Skeletal muscle cell (primary cell): ENCODE data around the gene TNFRSF19.
A peak's percentile ranks its signal among the peaks of the same experiment; 100 is the strongest.
"Not testable (repeated sequence)": the region's sequence is repeated elsewhere in the genome, so short reads cannot be mapped to it uniquely, and the experiment has no call there.

Source experiments
- DNase-seq: peaks from one replicate; pipeline ENCODE4 v3.0.0-alpha.2; 2010; ENCODE audit warnings: low read depth
- H3K4me3 ChIP-seq: 2 replicates; pipeline ENCODE4 v1.5.1; 2011; ENCODE audit warnings: low read depth, mild to moderate bottlenecking, control low read depth, low read length, moderate library complexity

Gene TNFRSF19

DNA sequence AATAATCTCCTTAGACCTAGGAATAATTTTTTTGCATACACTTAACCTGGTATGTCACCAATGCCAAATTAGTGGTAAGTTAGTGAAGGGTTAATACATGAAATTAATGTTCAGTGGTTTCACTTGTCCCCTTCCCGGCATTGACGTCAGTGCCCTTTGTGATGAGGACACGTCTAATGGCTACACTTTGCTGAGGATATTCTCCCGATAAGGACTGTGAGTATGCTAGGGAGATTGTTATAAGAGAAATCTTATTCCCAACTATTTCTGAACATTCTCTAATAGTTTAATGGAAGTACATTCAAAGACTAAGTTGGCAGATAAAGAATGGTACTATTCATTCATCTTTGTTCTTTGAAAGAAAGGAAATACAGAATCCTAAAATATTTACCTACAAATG lies 102.4 kb downstream of the TNFRSF19 start:
- H3K4me3 ChIP-seq = no peak overlapping the region
- DNase-seq = no peak

DNA sequence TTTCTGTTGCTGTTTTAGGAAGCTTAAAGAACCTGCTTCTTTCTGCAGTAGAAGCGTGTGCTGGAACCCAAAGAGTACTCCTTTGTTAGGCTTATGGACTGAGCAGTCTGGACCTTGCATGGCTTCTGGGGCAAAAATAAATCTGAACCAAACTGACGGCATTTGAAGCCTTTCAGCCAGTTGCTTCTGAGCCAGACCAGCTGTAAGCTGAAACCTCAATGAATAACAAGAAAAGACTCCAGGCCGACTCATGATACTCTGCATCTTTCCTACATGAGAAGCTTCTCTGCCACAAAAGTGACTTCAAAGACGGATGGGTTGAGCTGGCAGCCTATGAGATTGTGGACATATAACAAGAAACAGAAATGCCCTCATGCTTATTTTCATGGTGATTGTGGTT lies 103.1 kb downstream of the TNFRSF19 start:
- H3K4me3 ChIP-seq = no peak overlapping the region
- peak; percentile 92 for DNase-seq

DNA sequence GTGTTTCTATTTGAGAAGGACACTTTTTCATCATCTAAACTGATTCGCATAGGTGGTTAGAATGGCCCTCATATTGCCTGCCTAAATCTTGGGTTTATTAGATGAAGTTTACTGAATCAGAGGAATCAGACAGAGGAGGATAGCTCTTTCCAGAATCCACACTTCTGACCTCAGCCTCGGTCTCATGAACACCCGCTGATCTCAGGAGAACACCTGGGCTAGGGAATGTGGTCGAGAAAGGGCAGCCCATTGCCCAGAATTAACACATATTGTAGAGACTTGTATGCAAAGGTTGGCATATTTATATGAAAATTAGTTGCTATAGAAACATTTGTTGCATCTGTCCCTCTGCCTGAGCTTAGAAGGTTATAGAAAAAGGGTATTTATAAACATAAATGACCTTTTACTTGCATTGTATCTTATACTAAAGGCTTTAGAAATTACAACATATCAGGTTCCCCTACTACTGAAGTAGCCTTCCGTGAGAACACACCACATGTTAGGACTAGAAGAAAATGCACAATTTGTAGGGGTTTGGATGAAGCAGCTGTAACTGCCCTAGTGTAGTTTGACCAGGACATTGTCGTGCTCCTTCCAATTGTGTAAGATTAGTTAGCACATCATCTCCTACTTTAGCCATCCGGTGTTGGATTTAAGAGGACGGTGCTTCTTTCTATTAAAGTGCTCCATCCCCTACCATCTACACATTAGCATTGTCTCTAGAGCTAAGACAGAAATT lies 103.8 kb downstream of the TNFRSF19 start:
- no peak for DNase-seq
- no peak overlapping the region for H3K4me3 ChIP-seq

DNA sequence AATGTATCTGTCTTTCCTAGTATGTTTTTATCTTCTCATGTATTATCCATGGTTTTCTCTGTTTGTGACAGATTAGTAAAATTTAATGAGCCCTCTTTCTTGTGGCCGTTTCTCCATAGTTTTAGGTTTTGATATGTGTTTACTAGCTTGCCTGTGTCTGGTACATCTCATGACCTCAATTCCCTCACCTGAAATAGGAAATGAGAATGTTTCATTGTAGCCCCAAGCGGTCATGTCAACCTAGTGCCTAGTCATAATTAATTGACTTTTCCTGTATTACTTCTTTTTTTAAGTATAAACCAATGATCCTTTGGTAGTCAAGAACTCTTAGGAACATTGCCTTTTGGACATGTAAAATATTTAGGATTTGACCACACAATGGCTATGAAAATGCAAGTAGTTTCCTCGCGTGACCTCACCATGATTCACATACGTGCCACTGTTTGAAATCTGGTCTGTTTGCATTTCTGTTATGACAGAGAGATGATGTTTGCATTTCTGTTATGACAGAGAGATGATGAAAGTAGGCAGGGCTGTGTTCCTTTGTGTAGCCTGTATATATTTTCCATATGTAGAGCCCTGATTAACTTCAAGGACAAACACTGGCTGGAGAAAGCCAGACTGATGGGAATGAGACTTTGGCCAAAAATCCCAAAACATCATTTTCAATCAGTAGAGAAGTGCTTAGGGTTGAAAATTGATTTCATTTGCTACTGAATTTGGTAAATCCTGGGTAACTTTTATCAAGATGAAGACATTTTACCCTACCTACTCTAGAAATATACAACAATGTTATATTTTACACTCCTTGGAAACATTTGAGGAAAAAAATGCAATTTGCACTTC lies 104.8 kb downstream of the TNFRSF19 start:
- peak; percentile 87 for DNase-seq
- no peak overlapping the region for H3K4me3 ChIP-seq

DNA sequence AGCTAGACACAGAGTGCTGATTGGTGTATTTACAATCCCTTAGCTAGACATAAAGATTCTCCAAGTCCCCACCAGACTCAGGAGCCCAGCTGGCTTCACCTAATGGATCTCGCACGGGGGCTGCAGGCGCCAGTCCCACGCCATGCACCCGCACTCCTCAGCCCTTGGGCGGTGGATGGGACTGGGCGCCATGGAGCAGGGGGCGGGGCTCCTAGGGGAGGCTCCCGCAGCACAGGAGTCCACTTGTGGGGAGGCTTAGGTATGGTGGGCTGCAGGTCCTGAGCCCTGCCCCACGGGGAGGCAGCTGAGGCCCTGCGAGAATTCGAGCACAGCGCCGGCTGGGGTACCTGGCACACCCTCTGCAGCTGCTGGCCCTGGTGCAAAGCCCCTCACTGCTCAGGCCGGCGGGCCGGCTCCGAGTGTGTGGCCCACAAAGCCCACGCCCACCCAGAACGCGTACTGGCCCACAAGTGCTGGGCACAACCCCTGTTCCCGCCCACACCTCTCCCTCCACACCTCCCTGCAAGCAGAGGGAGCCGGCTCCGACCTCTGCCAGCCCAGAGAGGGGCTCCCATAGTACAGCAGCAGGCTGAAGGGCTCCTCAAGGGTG lies 107.6 kb downstream of the TNFRSF19 start:
- not testable (repeated sequence) for DNase-seq, H3K4me3 ChIP-seq

DNA sequence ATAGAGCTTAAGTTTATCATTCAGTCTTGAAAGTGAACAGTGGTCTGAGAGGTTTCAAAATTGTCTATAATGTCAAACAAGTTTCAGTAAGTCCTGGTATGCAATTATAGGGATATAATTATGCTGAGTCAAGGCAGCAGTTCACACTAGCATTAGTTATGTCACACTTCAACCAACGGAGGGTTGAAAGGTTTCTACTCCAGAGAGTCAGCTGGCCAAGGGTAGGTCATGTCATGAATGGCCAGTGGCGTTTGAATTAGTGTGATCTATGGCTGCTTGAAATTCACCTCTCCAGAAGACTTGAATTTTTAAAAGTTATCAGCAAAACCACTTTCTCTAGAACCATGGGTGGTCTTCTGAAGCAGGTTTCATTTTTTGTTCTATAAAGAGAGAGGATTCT lies 108.6 kb downstream of the TNFRSF19 start:
- DNase-seq = no peak
- no peak overlapping the region for H3K4me3 ChIP-seq

DNA sequence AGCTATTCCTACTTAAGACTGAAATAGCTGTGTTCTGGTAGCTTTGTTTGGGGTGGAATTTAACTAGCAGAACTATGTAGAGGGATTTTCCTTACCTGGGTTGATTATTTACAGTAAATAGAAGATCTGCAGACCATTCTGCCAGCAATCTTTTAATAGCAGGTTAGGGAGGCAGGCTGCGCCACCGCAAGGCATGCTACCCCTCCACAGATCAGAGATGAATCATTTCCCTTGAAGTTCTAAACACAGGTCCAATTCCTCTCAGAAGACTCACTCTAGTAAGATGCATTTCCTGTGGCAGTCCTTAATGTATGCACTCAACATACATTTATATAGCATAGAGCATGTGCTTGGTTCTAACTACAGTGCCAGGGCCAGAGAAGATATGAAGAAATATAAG lies 109.0 kb downstream of the TNFRSF19 start:
- no peak overlapping the region for H3K4me3 ChIP-seq
- no peak for DNase-seq

DNA sequence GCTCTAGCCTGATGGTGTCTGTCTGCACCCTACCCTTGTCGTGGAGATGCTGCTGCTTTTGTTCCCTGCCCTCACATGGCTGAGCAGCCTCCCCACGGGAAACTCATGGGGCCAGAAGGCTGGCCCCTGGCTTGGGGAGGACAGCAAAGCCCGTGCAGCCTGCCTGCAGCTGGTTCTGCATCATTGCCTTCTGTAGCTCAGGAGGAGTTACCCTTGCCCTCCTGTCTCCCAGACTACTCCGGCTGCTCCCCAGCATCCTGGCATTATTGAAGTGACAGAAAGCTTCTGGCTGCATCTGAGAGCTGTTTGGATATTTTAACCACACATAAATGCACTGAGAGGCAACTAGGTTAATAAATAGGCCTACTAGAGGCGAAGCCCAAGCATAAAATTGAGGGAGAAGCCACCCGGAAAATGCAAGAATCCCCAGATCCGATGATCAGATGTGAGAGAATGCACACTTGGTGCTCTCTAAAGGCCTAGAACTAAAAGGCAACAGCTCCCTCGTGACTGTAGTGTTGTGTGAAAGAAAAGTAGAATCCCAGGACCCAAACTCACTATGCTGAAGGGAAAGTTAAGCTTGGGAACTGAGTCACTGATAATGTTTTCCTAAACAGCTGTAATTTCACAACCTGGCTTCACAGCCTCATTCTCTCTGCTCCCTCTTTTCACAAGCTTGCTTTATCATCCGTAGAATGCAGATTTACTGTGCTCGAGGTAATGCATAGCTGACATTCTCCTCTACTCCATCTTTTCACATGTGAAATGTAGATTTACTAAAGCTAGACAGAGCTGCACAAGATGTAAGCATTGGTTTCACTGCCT lies 110.8 kb downstream of the TNFRSF19 start:
- peak; percentile 69 for DNase-seq
- no peak overlapping the region for H3K4me3 ChIP-seq

DNA sequence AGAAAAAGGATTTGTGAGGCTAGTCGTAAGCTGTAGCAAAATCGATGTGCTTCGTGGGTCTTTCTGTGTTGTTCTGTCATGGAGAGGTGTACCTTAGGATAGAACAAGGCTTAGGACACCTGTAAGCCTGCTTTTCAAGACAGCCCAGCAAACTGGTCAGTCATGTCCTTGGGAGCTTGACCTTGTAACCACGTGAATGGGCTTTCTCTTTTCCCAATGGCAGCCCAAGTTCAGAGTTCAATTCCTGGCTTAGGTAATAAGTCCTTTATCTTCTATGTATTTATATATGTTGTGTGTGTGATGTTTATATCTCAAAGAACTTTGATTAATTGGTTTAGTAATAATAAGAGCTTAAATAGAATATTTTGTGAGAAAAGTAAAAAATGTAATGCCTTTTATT lies 112.9 kb downstream of the TNFRSF19 start:
- no peak for DNase-seq
- H3K4me3 ChIP-seq = no peak overlapping the region

DNA sequence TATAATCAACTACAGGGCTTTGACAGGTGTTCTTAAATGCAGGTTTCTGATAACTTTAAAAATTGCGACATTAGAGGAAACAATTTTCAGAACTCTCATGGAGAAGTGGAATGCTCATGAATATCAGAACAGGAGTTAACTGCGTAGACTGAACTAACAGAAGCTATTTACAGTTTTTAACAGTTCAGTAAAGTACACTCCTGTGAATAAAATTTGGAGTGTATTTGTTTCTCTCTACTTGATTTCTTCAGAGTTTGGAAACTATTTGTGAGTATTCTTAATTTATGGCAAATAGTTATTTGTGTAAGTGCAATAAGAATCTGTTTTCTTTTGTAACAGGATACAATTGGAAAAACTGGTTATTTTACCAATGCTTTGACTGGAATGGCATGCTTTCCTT lies 114.4 kb downstream of the TNFRSF19 start:
- no peak for DNase-seq
- no peak overlapping the region for H3K4me3 ChIP-seq

DNA sequence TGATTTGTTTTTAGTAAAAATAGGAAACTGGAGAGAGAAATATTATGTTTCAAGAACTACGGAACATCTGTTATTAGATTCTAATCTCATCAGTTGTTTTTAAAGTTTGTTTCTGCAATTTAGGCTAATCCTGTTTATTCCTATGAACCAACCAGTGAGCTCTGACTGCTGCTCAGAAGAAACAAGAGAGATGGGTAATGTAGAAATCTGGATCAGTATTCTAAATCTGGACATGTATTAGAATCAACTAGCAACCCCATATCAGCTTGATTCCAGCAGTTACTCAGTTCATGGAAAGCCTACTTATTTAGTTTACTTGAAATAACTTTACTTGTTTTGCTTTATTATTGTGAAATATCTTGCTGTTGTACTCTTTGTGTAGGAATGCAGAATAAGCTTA lies 115.2 kb downstream of the TNFRSF19 start:
- no peak overlapping the region for H3K4me3 ChIP-seq
- DNase-seq = no peak

DNA sequence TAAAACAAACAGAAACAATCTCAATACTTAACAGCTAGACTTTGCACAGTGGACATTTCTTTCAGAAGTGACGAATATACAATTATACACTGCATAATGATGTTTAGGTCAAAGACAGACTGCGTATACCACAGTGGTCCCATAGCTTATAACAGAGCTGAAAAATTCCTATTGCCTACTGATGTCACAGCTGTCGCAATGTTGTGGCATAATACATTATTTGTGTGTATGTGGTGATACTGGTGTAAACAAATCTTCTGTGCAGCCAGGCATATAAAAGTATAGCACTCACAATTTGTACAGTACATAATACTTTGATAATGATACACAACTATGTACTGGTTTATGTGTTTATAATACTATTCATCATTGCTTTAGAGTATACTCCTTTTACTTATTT lies 116.7 kb downstream of the TNFRSF19 start:
- no peak overlapping the region for H3K4me3 ChIP-seq
- no peak for DNase-seq

DNA sequence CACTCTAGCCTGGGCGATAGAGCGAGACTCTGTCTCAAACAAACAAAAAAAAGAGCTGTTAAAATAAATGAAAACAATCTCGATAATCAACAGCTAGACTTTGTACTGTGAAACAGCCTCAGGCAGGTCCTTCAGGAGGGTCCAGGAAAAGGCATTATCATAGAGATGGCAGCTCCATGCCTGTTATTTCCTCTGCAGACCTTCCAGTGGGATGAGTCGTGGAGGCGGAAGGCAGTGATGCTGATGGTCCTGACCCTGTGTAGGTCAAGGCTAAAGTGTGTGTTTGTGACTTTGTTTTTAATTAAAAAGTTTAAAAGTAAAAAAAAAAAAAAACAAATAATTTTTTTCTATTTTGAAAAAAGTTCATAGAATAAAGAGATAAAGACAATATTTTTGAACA lies 117.4 kb downstream of the TNFRSF19 start:
- no peak for DNase-seq
- H3K4me3 ChIP-seq = no peak overlapping the region

DNA sequence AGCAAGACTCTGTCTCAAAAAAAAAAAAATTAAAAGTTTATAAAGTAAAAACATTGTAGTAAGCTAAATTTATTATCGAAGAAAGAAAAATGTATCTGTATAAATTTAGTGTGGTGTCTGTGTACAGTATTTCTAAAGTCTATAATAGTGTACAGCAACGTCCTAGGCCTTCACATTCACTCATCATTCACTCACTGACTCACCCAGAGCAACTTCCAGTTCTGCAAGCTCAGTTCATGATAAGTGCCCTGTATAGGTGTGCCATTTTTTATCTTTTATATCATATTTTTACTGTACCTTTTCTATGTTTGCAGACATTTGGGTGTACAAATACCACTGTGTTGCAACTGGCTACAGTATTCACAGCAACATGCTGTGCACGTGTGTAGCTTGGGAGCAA lies 118.1 kb downstream of the TNFRSF19 start:
- H3K4me3 ChIP-seq = no peak overlapping the region
- no peak for DNase-seq

DNA sequence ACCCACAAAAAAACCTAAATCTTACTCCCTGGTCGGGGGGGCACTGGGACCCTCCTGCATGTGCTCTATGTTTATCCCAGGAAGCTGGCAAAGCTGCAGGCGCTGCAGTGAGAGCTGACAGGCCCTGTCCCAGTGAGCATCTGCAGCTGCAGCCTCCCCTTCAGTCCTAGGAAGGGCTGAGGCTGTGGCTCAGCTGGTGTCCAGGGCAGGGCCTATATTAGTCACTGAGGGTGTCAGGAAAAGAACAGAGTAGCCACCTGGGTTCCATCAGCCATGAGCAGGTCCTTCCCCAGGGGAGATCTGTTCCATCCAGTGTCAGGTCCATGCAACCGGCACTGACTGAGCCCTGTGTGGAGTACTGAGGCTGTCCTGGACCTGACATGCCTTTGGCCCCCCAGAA lies 120.5 kb downstream of the TNFRSF19 start:
- DNase-seq = no peak

DNA sequence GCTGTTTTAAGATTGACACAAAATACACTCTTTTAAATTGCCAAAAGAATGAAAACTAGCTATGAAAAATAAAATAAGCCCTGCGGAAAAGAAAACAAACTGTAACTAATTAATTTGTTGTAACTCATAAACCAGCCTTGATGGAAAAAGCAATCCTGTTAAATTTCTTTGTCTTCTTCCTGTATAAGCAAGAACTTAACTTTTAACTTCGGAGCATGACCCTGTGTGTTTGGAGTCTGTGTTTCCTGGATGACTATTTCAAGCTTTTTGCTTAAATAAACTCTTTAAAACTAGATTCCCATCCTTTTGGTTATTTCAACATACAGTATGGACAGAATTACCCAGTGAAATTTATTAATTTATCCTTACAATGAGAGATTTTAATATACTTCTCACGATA lies 122.6 kb downstream of the TNFRSF19 start:
- DNase-seq = no peak
- H3K4me3 ChIP-seq = no peak overlapping the region

More for the DNA sequence above, 120.5 kb downstream of the TNFRSF19 start:
- no peak overlapping the region for H3K4me3 ChIP-seq

DNA sequence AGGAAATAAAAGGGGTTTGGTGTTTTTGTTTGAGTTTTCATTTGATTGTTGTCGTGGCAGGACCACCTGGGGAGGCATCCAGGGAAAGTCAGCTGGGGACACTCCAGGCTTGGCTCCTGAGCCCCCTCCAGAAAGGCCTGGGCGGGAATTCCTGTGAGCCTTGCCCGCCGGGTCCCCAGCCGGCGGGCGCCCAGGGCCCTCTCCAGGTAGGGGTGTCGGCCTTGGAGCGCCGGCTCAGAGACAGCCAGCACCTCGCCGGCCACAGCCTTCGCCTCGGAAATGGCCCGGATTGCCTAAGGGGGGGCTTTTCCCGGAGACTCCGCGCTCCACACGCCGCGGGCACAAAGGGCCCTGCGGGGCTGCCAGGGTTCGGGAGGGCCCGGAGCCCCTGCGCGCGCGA lies 125.0 kb downstream of the TNFRSF19 start:
- H3K4me3 ChIP-seq = no peak overlapping the region
- DNase-seq = no peak

DNA sequence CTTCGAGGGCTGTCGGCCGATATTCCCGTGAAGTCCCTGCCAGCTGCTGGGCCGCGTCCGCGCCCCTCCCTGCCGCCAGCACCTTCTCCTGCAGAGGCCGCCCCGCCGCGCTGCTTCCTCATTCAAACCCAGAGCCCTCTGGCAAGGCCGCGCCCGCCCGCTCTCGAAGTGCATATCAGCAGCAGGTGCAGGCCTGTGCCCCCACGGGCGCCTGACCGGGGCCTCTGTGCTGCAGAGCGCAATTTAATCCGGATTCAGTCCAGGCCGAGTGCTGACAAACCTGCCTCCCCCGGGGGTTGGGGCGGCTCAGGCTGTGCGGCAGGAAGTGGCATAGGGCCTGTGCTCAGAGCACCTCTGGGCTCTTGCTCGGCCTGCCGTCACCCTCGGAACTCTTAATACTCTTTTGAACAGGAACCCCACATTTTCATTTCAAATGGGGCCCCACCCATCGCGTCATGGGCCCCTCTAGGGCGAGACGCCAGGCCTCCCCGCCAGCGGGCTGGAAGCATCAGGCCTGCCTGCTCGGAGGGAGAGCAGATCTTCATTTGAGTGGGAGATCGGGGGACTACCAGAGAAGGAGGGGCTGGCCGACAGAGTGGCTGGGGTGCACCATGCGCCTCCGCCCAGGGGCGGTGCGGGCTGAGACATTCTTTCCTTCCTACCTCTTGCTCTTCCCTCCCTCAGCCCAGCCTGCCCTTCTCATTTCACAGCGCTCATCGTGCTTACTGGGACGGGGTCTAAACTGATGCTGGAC lies 125.7 kb downstream of the TNFRSF19 start:
- no peak for DNase-seq
- no peak overlapping the region for H3K4me3 ChIP-seq

DNA sequence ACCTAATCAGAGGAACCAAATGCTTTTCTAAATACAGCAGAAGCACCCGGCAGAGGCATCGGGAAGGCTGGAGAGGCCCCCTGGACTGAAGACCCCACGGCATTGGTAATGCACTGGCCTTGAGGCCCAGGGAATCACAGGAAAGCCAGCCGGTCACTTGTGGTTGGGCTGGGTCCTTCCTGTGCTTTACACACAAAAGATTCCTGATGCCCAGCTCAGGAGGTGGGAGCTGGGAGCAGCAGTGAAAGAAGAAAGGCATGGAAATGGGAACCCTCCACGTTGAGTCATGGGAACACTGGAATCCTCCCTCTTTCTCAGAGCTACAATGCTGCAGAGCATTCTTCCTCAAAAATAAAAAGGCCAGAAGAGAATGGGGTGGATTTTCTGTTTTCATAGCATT lies 126.4 kb downstream of the TNFRSF19 start:
- H3K4me3 ChIP-seq = no peak overlapping the region
- no peak for DNase-seq
